Breast epithelium (tissue), 4 donors: Measurements from ENCODE around the gene SPACDR. TPM values are rescaled to one million over a fixed set of nuclear protein-coding genes. Genes with fewer than 3 reads are reported as not detected.

Experiments
- DNase-seq, 2 donors: peaks; one replicate each; pipeline ENCODE4 v3.0.0-alpha.2; 2019; ENCODE audit warnings: low spot score in 2 of 2
- H3K27ac ChIP-seq, 2 donors: fragments of 200-600 bp; sonication (generic) in 1 of 2; one replicate each; pipeline ENCODE4 v1.5.1; 2016 to 2019; ENCODE audit warnings: mild to moderate bottlenecking in 1 of 2
- H3K27me3 ChIP-seq, 2 donors: fragments of 200-600 bp; sonication (generic) in 1 of 2; one replicate each; pipeline versions ENCODE4 v1.5.1 to v1.6.0; 2017 to 2019; ENCODE audit warnings: control low read depth in 1 of 2, mild to moderate bottlenecking in 1 of 2
- H3K36me3 ChIP-seq: fragments of 200-600 bp; one replicate; pipeline ENCODE4 v1.5.1; 2019
- H3K4me1 ChIP-seq, 2 donors: fragments of 200-600 bp; sonication (generic); one replicate each; pipeline ENCODE4 v1.5.1; 2016 to 2019; ENCODE audit warnings: control low read depth in 1 of 2
- H3K4me3 ChIP-seq, 3 donors: fragments of 200-600 bp; sonication (generic); 1 replicate in 2 of 3; 2 replicates in 1 of 3; pipeline ENCODE4 v1.5.1; 2016 to 2019; ENCODE audit warnings: mild to moderate bottlenecking in 3 of 3, moderate library complexity in 2 of 3
- H3K9me3 ChIP-seq, 2 donors: fragments of 200-600 bp; sonication (generic) in 1 of 2; one replicate each; pipeline ENCODE4 v1.5.1; 2016 to 2019; ENCODE audit warnings: control low read depth in 1 of 2
- CTCF ChIP-seq, 3 donors: fragments of 450-650 bp; IDR thresholded peaks; one replicate each; pipeline ENCODE4 v1.5.1; 2016 to 2017; ENCODE audit warnings: antibody characterized with exemption in 3 of 3, mild to moderate bottlenecking in 3 of 3, moderate library complexity in 3 of 3
- POLR2A ChIP-seq: fragments of 450-650 bp; IDR thresholded peaks from one replicate; pipeline ENCODE4 v1.6.1; 2016; ENCODE audit warnings: antibody characterized with exemption, mild to moderate bottlenecking, moderate library complexity
- POLR2AphosphoS5 ChIP-seq, 3 donors: sonication (generic); formaldehyde crosslinking; IDR thresholded peaks; one replicate each; pipeline ENCODE4 v1.6.1; 2017; ENCODE audit warnings: antibody characterized with exemption in 3 of 3
- intact Hi-C: fragments of 100-400 bp; cut with DNase I; formaldehyde crosslinking; loops from one replicate; pipeline ENCODE4 v1.15.1; 2023; ENCODE audit warnings: low total_unique reads
- total RNA-seq, 3 donors: library from RNA; depleted of rRNA; stranded (reverse); fragments of >200 nt; gene quantifications; one replicate each; pipeline ENCODE4 v1.1.0, GENCODE V29; 2016

SPACDR gene
- total RNA-seq, 3 donors from 2014 or later = not detected

- intact Hi-C loops = no loop called here
- Histone ChIP-seq H3K27ac (peak overlapping the region; percentile 36 to 64), H3K4me1 (peaks cover 4 to 5% of the 10 kb centered on the region in 2 donors), H3K27me3 (no peaks in the 10 kb centered on the region), H3K4me3 (peak overlapping the region; percentile 52 to 83 (median 69)), H3K9me3 (no peaks in the 10 kb centered on the region), H3K36me3 (no peaks in the 10 kb centered on the region)
- TF ChIP-seq CTCF (IDR thresholded peaks at IDR 0.05) (peak; percentile 58 to 98 (median 70)), POLR2A (no peak), POLR2AphosphoS5 (IDR thresholded peaks at IDR 0.05) (no peak)
- DNase-seq = peak in 1 of 2 donors; percentile 71
Observed at GRCh38 chr7:100483090-100483721, 19.1 kb upstream of the SPACDR start.

DNA sequence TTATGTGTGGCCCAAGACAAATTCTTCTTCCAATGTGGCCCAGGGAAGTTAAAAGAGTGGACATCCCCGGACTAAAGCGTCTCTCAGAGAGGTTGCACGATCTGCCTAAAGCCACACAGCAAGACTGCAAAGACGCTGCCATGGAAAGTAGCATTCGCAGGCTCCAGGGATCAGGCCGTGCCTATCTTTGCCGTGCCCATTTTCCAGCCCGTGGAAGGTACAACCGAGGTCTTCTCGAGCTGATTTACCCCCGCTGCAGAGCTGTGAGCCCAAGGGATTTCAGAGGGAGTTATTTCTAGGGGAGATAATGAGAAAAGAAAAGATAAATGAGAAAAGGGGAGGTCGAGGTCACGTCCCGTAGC, 18.6 kb upstream of the SPACDR start:
- Histone ChIP-seq H3K27me3 (no peaks in the 10 kb centered on the region), H3K4me3 (peak overlapping the region; percentile 52 to 83 (median 69)), H3K27ac (peak overlapping the region; percentile 29 to 36), H3K4me1 (peaks cover 4 to 5% of the 10 kb centered on the region in 2 donors), H3K36me3 (no peaks in the 10 kb centered on the region), H3K9me3 (no peaks in the 10 kb centered on the region)
- TF ChIP-seq POLR2A (no peak), POLR2AphosphoS5 (IDR thresholded peaks at IDR 0.05) (no peak), CTCF (IDR thresholded peaks at IDR 0.05) (no peak)
- DNase-seq = no peak
- intact Hi-C loops = no loop called here

DNA sequence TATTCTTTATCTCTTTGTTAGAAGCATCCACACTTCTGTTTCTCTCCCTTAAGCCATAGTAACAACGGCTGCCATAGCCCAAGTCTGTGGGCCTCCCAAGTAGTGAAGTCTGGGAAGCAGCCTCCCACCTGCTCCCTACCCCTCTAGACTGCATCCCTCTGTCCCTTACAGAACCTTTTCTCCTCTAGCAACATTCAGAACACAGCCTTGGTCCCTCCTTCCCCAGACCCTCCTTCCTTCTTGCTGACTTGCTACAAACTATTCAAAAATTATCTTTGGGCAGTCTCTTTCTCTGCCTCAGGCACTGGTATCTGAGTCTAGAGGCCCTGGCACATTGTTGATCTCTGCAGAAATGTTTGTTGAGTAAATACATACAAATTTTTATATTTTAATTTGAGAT, 17.4 kb upstream of the SPACDR start:
- no peak for TF ChIP-seq POLR2AphosphoS5 (IDR thresholded peaks at IDR 0.05)
- no peak for TF ChIP-seq POLR2A
- TF ChIP-seq CTCF (IDR thresholded peaks at IDR 0.05) = no peak
- Histone ChIP-seq H3K4me3 (no peak overlapping the region), H3K9me3 (no peaks in the 10 kb centered on the region), H3K27me3 (no peaks in the 10 kb centered on the region), H3K27ac (no peak overlapping the region), H3K36me3 (no peaks in the 10 kb centered on the region), H3K4me1 (peaks cover 9% of the 10 kb centered on the region in 2 donors)
- DNase-seq = no peak
- intact Hi-C loops = no loop called here

- Histone ChIP-seq H3K9me3 (no peaks in the 10 kb centered on the region), H3K36me3 (no peaks in the 10 kb centered on the region), H3K4me1 (peaks cover 12% of the 10 kb centered on the region in 2 donors), H3K27ac (peak within 1 kb of the TSS; percentile 94 to 95), H3K4me3 (peak within 1 kb of the TSS; percentile 94 to 96 (median 95)), H3K27me3 (no peaks in the 10 kb centered on the region)
- peak; percentile 85 to 90 (median 88) for TF ChIP-seq POLR2AphosphoS5 (IDR thresholded peaks at IDR 0.05)
- peak; percentile 83 for TF ChIP-seq POLR2A
- no peak for TF ChIP-seq CTCF (IDR thresholded peaks at IDR 0.05)
- intact Hi-C loops = loop anchor here (5.0 kb wide), 1 partner anchor 208 kb away; no protein-coding TSS in a partner anchor
- peak; percentile 94 to 97 for DNase-seq
Observed at GRCh38 chr7:100478958-100479660, 15.0 kb upstream of the SPACDR start, which contains the start of gene TSC22D4. Gene TSC22D4, minus strand, starts transcription at chr7:100479214. Its CDS starts 1,176 bp downstream, at chr7:100478038.

DNA sequence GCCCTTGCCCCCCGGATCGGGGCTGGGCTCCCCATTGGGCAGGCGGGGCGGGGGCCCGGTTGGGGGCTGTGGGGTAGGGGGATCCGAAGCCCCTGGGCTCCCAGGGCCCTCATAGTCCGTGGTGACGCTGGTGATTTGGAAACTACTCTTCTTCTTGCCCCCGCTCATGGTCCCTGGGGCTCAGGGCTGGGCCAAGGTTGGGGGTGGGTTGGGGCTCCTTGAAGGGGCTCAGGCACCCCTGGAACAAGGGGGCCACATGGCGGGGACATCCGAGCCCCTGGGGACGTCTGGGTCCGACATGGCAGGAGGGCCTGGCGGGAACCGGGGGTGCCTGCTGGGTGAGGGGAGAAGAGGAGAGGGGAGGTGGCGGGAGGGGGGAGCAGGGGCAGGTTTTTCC, 13.8 kb upstream of the SPACDR start:
- H3K4me1 ChIP-seq = peaks cover 11 to 14% of the 10 kb centered on the region in 2 donors
- peak overlapping the region; percentile 94 to 95 for H3K27ac ChIP-seq
- H3K9me3 ChIP-seq = no peaks in the 10 kb centered on the region
- no peaks in the 10 kb centered on the region for H3K36me3 ChIP-seq
- TF ChIP-seq CTCF (IDR thresholded peaks at IDR 0.05) = no peak
- TF ChIP-seq POLR2AphosphoS5 (IDR thresholded peaks at IDR 0.05) = no peak
- TF ChIP-seq POLR2A = no peak
- no peak for DNase-seq
- no peaks in the 10 kb centered on the region for H3K27me3 ChIP-seq
- intact Hi-C loops = loop anchor here (5.0 kb wide), 1 partner anchor 209 kb away; no protein-coding TSS in a partner anchor
- peak overlapping the region; percentile 94 to 96 (median 95) for H3K4me3 ChIP-seq
